NCI-H2081 (cell line): Measurements from ENCODE around the gene EYA2.
A peak's percentile ranks its signal among the peaks of the same experiment; 100 is the strongest.

Experiments used
- DNase-seq, 2 experiments: peaks; one replicate each; lab custom pipeline; 2025; lab: John Stamatoyannopoulos, UW

EYA2 gene

DNA sequence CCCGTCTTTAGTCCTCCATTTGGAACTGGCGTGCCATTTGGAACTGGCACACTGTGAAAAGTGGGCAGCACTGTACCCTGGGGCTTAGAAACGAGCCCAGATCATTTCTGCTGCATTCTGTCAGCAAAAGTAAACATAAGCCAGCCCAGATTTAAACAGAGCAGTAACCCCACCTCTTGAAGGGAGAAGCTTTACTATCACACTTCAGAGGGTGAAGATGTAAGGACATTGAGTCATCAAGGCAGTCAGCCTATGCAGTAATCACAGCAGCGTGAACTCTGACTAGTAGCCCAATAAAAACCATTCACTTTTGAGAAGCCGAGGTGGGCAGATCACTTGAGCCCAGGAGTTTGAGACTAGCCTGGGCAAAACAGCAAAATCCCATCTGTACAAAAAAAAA, 216.9 kb downstream of the EYA2 start:
- DNase-seq = no peak

DNA sequence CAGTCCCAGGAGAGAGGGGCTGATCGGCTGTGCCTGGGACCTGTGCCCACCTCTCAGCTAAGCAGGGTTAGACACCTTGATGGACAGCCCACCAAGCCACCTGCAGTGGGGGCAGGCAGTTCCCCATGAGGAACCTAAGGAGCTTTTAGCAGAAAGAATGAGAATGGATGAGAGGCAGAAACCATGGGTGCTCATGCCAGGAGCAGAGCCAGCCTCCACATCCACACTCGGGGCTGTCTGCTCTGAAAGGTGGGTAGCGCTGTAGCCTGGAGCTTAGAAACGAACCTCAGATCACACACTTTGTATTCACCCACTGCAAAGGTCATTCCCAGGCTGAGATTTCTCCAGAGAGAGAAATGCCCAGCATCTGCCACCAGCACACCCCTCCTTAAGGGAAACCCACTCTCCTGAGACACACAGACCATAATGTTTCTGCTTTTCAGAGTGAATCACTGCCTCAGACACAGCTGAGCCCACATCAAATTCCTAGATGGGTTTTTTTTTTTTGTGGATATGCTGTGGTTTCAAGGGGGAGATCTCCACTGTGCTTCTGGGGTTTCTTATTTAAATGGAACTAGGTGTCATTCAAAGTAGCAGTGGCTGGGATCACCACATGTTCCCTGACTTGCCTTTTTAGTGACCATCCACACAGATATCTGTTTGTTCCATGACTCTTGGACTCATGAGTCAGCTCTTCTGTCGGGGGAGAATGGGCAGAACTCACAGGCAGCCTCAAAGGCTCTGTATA, 218.9 kb downstream of the EYA2 start:
- no peak for DNase-seq

DNA sequence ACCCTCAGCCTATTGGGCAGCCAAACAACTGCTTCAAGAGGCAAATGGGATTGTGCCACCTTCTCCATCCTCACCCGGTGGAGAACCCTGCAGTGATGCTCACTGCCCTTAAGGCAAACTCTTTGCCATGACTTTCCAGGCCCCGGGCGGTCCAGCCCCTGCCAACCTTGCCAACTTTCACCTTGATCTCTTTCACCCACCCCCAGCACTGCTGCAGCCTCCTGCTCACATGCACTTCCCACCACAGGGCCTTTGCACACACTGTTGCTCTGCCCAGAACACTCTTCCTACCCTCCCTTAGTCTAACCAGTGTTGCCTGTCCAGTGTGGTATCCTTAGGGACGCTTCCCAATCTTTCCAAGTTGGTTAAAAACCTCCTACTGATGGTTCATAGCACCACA, 221.1 kb downstream of the EYA2 start:
- no peak for DNase-seq

DNA sequence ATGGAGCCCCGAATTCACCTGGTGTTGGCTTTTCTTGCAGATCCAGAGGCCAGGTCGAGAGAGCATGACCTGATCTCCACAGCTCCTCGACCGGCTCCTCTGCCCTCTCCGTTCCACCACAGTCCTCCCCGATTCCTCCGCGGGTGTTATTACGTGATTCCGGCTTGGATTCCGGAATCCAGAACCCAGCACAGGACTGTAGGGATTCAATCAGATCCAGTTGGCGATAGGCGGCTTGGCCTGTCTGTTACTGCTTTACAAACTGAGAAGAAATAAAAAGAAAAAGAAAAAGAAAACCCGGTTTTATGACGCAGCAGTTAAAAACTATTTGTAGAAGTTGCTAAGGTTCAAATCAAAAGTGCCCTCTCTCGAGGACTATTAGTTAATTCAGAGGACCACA, 222.7 kb downstream of the EYA2 start:
- no peak for DNase-seq

DNA sequence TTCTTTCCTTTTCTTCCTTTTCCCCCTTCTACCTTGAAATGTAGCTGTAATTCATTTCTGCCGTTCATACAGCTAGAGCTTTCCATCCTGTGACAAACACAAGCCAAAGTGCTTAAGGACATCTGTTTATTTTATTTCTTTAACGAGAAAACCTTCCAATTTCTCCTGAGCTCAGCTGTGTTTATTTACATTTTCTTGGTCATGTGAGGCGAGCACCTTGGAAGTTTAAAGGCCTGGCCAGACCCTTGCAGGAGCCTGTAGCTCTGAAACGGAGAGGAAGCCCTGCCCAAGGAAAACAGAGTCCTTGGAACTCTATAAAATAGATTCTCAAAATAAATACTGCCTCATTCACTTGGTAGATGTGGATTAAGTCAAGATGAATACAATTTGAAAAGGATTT, 223.1 kb downstream of the EYA2 start:
- no peak for DNase-seq

DNA sequence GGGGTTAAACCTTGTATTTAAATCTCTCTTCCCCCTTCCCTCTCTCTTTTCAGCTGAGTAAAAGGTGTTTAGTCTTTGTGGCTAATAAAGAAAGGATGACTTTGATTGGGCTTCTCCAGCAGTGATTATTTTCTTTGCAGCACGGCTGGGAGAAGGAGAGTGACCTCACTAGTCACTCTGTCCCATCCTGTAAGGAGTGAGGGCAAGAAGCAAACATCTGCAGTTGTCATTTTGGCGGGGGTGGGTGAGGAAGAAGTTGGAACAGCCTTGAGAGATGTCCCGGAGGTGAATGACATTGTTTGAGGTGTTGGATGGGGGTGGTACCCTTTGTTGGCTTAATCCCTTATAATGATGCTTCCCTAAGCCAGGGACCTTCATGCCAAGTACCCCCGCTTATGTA, 223.6 kb downstream of the EYA2 start:
- no peak for DNase-seq

DNA sequence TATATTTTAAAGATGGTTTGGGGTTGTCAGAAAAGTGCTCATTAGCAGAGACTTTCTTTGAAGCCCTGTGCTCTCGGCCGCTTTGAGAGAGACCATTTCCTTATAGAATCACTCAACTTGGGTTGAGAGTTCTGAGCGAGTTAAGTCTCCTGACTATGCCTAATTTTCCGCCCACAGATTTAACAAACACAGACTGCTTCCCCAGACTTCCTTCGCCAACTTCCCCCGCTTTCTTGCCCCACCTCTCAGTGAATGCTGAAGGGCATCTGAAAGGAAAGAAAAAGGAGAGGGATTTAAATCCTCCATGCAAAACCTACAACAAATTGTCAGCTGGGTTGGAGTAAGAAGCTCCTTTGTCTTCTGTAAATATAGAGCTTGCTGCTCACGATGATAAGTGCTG, 224.0 kb downstream of the EYA2 start:
- DNase-seq = no peak

DNA sequence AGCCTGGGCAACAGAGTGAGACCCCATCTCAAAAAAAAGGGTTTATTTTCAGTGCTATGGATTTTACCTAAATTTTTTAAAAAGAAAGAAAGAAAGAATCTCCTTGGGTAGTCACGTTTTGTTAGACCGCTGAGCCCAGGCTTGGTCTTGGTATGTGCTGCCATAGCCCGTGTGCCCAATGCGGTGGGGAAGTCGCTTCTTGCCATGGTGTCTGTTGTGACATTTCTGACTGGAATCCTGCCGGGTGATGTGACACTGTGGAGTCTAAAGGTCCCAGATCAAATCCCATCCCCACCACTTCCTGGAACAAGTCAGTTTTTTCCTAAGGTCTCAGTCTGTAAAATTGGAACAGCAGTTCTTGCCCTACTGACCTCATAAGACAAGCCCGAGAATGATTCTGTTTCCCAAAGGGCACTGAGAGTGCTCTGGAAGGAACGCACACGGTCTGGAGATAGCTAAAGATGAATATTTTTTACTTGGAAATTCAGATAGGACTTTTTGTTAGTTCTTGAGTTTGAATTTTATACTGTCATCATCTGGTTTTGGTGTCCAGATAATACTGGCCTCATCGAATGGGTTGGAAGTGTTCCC, 225.8 kb downstream of the EYA2 start:
- no peak for DNase-seq

DNA sequence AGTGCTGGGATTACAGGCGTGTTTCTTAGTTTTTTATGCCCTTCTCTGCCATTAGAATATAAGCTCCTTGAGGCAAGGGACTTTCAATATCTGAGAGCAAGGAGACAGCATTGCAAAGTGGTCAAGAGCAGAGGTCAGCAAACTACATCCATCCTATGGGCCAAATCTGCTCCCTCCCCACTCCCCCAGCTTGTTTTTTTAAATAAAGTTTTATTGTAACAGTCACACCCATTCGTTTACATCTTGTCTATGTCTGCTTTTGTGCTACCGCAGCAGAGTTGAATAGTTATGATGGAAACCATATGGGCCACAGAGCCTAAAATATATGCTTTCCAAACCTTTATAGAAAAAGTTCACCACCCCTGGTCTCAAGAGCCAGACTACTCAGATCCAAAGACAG, 227.9 kb downstream of the EYA2 start:
- no peak for DNase-seq

DNA sequence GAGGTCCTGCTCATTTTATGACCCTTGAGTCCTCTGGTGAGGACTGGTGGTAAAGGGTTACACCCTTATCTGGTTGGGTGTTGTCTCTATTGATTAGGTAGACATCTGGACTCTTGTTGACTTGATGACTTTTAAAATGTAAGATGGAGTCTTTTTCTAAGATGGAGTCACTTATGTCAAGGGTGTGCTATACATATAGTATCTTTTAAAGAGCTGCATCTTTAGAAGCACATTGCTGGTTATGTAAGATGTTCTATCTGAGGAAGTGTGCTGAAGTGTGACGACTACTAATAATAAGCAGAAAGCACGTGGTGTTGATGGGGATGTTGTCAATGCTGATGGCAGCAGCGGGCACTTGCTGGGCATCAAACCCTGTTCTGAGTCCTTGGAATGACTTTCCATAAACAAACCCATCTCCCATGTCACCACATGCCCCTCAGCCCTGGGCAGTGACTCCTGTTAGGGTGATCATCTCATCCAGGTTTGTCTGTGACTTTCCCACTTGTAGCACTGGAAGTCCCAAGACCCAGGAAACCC, 229.6 kb downstream of the EYA2 start:
- no peak for DNase-seq

DNA sequence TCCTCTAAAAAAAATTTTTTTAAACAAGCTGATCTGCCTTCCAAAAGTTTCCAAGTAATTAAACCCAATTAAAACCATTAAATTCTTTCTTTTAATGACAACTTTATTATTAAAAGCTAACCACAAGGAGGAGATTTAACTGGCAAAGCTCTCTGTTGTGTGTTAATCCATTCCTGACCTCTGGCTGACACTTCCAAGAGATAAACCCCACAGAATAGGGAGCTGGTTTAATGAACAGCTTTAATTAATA, 230.8 kb downstream of the EYA2 start:
- DNase-seq = no peak

DNA sequence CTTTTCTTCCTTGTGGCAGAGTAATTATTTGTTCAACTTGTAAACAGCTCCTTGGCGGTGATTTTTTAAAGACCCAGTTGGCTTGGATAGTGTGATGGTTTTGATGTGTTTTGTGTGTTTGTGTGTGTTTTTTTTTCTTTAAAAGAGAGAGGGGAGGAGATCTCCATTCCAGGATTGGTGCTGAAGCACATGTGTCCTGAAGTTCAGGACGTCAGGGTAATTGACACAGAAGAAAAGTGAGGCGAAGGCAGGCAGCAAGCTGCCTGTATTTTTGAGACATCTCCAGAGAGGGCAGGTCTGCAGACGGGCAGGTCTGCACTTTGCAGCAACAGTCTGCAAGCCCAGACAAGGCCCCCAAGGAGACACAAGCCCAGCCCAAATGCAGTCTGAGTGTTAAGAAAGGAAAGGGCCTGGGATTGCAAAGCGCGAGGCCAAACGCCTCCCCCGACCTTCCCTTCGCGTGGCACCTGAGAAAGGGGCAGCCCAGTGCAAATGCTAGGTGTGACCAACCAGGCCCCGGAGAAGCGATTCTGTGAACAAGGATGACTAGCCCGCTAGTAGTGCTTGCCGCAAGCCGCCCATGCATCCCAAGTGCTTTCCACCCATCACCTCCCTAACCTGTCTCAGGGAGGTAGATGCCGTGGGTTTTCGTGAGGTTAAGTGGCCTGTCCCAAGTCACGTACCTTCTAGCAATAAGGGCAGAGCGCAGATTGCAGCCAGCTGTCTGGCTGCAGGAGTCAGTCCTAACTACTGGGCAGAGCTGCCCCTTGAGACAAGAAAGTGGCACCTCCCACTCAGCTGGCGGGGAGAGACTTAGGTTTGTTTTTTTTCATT, 231.3 kb downstream of the EYA2 start:
- DNase-seq = peak in 1 of 2 experiments; percentile 24

DNA sequence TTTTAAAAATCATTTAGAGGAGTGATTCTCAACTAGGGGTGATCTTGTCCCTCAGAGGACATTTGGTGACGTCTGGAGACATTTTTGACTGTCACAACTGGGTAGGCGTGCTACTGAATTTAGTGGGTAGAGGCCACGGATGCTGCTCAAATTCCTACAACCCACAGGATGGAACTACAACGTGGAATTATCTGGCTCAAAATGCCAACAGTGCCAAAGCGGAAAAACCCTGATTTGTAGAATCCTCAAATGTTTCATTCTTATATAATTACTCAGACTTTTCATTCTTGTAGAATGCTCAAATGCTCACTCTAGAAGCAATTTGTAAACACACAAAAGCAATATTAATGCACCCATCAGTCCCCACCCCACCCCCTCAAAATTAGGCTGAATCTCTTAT, 232.1 kb downstream of the EYA2 start:
- no peak for DNase-seq

DNA sequence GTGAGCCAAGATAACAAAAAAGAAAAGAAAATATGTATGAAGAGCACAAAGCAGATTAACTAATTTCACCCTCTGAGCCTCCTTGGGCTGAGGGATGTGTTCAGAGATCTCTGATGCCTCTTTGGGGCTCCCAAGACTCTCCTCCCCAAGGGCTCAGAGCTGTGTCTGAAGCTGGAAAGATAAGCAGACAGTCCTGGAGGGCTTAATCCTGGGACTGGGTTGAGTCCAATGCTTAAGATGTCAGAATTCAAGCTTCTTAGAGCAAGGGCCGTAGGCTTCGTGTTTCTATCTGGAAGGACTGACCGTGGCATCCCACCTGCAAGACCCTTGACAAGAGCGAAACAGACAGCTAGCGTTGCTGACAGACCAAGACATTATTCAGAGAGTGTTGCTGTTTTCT, 232.9 kb downstream of the EYA2 start:
- no peak for DNase-seq

DNA sequence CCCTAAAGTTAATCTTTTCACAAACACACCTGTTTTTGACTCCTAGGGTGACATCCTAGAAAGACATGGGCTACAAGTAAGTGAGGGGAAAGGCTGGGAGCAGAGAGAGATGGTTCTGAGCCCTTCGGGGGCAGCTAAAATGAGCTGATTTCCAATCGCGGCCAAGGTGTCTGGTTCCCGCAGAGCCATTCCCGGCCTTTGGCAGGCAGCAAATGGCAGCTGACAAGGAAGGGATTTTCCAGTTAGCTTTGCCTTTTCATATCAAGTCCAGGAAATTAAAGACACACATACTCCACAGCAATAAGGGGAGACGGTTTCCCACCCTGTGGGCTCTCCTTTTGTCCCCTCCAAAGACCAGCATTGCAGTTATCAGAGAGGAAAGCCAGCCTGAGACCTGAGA, 233.4 kb downstream of the EYA2 start:
- no peak for DNase-seq

DNA sequence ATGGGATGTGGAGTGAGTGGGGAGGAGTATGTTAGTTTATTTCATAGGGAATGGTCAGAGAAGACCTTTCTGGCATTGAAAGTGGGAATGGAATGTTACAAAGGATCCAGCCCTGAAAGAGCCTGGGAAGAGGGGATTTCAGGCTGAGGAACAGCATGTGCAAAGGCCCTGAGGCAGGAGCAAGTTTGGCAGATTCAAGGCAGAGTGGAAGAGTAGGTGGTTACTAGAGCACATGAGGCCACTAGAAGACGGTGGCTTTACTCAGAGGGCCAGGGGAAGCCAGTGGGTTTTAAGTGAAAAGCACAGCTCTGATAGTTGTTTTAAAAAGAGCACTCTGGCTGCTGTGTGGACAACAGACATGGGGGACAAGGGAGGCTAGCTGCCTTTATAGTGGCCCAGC, 234.7 kb downstream of the EYA2 start:
- no peak for DNase-seq

DNA sequence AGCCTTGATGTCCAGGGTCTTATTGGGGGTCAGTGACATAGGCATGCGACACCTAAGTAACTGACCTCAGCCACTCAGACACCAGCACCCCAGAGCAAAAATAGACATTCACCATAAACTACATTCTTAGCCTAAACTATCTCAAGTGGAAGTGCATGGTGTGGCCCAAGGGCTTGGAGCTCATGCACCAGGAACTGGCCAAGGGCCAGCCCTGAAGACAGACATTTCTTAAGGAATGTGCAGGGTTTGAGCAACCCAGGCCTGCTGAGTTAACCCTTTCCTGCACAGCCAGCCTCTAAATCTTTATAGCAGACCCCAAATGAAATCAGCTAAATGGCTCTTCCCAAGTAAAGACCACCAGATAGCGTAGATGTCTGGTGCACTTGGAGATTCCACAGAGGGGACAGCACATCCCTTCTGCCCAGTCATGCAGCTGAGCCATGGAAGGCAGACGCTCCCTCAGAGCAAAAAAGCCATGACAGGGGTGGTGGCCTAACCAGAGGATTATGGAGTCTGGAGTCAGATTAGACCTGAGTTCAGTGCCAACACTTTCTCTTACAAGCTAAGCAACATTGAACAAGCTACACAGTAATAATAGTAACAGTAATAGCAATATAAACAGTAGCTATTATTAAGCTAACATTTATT, 239.3 kb downstream of the EYA2 start:
- DNase-seq = no peak

DNA sequence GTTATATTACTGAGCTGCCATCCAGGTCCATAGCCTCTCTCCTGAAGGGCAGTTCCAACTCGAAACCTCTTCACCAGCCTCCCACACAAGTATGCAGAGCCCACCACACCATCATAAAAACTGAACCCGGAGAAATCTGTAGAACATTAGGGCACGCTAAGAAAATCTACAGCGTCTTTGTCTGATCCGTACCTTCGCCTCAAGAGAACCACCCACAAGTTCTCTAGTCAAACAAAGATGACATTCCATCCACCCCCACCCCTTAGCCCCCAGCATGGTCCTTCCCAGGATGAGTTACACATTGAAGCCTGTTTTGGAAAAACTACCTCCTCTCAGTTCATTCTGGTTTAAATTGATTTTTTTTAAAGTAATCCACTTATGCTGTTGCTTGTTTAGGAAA, 242.1 kb downstream of the EYA2 start:
- no peak for DNase-seq

DNA sequence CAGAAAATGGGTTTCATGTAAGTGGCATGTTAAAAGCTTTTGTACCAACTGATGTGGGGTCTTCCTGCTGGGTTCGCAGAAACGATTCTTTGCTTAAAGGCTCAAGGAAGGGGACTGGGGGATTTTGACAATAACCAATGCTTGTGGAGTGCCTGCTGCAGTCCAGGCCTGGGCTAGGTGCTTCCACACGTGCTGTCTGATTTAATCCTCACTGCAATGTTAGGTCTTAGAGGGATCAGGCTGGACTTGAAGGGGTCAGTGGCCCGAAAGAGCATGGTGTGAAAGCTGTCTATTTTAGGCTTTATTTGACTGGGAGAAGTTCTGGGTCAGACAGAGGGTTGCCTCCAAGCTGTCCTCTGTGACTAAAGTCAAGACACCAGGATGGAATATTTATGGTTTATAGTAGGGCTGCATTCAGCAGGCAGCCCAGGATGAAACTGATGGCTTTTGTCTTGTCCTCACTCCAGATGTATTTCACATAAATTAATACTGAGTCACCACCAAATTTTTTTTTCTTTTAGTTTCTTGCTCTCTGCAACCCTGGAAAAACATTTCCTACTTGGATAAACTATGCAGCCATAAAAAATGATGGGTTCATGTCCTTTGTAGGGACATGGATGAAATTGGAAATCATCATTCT, 242.7 kb downstream of the EYA2 start:
- DNase-seq = no peak

DNA sequence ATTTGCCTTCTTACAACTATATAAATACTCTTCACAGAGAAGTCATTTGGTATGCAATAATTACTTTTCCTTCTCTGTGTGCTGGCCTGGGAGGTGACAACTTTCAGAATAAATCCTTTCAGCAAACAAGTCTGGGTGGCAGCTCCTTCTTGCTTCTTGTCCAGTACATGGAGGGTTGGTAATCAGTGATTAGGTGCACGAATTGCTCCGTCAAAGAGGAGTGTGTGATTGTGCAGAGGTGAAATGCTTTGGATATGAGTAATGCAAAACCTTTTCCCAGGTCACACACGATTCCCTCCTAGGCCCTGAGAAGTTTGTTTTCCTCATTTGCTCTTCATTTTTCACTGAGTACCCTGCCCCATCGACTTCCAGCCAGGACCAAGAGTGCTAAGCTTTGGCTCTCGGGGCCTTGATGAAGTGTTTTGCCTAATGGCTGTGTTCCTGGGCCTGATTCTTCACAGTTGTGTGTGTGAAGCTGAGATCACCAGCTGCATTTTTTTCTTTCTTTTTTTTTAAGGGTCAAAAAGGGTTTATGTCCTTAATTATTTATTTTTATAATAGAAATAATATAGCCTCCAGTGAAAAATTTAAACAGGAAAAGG, 245.4 kb downstream of the EYA2 start:
- DNase-seq = no peak

DNA sequence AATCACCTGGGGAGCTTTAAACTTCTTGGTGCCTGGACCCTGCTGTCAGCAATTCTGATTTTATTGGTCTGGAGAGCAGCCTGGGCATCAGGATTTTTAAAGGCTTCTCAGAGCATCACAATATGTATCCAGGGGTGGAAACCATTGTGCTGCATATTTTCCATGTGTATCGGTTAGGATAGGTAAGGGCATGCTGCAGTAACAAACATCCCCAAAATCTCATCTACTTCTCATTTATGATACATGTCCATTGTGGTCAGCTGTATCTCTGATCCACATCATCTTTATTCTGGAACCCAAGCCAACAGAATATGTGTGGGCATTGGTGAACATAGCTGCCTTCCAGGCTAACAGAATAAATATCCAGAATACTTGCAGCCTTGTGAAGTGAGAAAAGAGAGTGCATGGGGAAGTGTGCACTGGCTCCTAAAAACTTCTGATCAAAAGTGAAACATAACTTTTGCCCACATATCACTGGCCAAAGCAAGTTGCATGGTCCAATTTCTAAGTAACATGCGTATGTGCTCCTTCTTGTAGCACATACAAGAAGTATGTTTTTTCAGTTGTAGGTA, 246.8 kb downstream of the EYA2 start:
- no peak for DNase-seq
